Measurements from ENCODE around the gene OSBPL10. TPM values are rescaled to one million over a fixed set of nuclear protein-coding genes. Genes with fewer than 3 reads are reported as not detected.
"Not testable (repeated sequence)": the region's sequence is repeated elsewhere in the genome, so short reads cannot be mapped to it uniquely, and the experiment has no call there.

Gene OSBPL10
- total RNA-seq, 1 experiment from 2014 or later, result 75.8 TPM

DNA sequence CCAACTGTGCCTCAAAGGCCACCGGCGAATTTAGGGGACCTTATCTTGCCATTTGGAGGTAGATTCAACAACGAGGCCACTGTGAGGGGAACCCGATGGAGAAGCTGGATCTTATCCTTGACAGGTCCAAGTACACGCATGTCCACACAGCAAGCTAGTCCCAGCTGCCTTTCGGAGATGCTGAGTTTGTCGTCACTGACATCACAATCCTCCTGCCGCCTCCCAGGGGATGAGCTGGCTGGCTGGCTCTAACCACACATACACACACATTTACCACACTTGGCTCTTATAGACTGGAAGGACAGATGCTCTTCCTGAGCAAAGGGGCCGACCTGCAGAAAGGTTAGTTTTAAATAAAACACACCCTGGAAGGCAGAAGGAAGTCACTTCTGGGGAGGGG is 272.1 kb downstream of the OSBPL10 start:
- in situ Hi-C loops (cut with HindIII; ENCODE audit: low sequenced_read_pairs), result no loop called here
- no peak for DNase-seq (ENCODE audit: low spot score)

- DNase-seq (ENCODE audit: low spot score), result peak; percentile 22
- in situ Hi-C loops (cut with HindIII; ENCODE audit: low sequenced_read_pairs), result no loop called here
These were observed 273.8 kb downstream of the OSBPL10 start for GRCh38 chr3:31707286-31707685.

- in situ Hi-C loops (cut with HindIII; ENCODE audit: low sequenced_read_pairs), result no loop called here
- no peak for DNase-seq (ENCODE audit: low spot score)
These were observed 275.3 kb downstream of the OSBPL10 start for GRCh38 chr3:31705736-31706135.

DNA sequence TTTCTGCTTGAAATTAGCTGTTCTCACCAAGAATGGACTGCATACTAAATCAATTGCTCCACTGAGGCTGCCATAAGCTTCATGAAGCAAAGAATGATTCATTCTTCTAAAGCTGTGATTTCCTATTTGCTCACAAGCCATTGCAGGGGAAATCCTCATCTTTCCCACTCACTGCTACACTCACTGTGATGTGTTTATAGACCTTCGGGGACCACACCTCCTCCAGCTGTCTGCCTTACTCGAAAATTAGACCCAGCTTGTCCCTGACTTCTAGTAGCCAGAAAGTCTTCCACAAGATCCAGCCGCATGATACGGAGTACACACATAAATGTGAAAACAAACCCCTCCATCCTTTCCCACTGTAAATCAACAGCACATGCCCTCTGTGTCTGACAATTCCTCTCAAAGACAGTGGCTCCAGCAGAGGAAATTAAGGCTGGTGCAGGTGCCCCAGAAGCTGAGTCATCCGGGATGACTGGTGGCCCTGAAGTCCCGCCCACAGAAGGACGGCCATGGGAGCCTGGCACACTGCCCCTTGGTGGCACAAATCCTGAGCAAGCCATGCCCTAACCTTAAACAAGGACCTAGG is 276.4 kb downstream of the OSBPL10 start:
- in situ Hi-C loops (cut with HindIII; ENCODE audit: low sequenced_read_pairs), result no loop called here
- no peak for DNase-seq (ENCODE audit: low spot score)

- in situ Hi-C loops (cut with HindIII; ENCODE audit: low sequenced_read_pairs), result no loop called here
- no peak for DNase-seq (ENCODE audit: low spot score)
These were observed 276.9 kb downstream of the OSBPL10 start for GRCh38 chr3:31704156-31704555.

DNA sequence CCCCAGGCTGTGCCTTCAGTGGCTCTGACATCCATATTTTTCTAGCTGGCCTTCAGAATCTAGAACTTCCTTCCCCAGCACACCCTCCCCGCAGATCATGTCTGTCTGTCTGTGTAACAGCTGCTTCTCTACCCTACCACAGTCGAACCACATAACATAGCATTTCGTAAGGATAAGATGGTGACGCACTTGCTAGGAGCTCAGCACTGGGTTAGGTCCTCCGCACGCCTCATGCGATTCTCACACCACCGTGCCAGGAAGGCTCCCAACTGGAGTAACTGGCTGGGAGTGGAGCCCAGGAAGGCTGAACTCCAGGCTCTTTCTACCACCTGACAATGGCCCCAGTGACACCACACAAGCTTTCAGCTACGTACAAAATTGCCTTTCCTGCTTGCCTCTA is 279.8 kb downstream of the OSBPL10 start:
- DNase-seq (ENCODE audit: low spot score), result no peak
- in situ Hi-C loops (cut with HindIII; ENCODE audit: low sequenced_read_pairs), result no loop called here

- in situ Hi-C loops (cut with HindIII; ENCODE audit: low sequenced_read_pairs), result no loop called here
- no peak for DNase-seq (ENCODE audit: low spot score)
These were observed 281.6 kb downstream of the OSBPL10 start for GRCh38 chr3:31699309-31699953.

GRCh38 chr3:31696815-31697548 is 284.1 kb downstream of the OSBPL10 start:
- in situ Hi-C loops (cut with HindIII; ENCODE audit: low sequenced_read_pairs), result no loop called here
- DNase-seq (ENCODE audit: low spot score), result no peak

GRCh38 chr3:31696009-31696297 is 285.1 kb downstream of the OSBPL10 start:
- in situ Hi-C loops (cut with HindIII; ENCODE audit: low sequenced_read_pairs), result no loop called here
- no peak for DNase-seq (ENCODE audit: low spot score)

DNA sequence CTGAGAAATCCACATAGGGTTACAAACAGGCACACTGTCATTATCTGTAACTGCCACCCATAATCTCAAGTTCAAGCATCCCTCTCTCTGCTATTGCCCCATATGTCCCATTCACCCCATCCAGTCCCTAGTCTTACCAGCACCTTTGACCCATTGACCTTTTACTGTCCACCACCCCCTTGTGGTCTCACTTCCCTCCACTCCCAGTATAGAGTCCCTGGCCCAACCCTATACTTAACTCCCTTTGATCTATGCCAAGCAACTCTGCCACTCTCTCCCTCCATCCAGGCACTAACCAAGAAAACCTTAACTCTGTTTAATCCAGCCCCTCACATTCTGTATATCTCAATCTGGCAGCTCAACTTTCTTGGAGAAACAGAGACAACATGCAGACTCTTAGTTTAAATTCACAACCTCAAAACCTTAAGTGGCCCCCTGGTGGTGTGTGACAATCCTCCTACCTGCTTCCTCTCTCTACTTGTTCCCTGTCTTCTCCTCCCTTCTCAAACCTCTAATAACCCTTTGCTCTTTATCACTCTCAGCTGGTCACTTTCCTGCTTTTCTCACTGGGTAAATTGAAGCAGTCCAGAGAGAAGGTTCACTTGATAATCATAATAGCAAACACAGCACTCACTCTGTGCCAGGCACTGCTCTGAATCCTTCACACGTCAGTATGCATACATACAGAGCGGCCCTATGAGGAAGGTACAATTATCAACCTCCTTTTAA is 285.6 kb downstream of the OSBPL10 start:
- DNase-seq (ENCODE audit: low spot score), result no peak
- in situ Hi-C loops (cut with HindIII; ENCODE audit: low sequenced_read_pairs), result no loop called here

DNA sequence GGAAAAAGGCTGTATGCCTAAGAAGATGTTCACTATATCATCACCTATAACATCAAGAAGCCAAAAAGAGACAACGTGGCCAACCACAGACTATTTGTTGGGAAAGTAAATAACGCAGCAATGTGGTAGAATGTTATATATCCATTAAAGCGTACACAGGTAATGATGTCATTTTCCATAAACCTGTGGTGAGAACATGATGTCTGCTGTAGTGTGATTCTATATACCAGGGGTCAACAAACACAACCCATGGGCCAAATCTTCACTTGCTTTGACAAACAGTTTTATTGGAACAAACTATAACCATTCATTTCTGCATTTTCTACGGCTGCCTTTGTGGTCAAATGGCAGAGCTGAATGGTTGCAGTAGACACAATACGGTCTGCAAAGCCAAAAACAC is 287.7 kb downstream of the OSBPL10 start:
- in situ Hi-C loops (cut with HindIII; ENCODE audit: low sequenced_read_pairs), result no loop called here
- DNase-seq (ENCODE audit: low spot score), result no peak

- no peak for DNase-seq (ENCODE audit: low spot score)
- in situ Hi-C loops (cut with HindIII; ENCODE audit: low sequenced_read_pairs), result no loop called here
These were observed 288.3 kb downstream of the OSBPL10 start for GRCh38 chr3:31692751-31693150.

DNA sequence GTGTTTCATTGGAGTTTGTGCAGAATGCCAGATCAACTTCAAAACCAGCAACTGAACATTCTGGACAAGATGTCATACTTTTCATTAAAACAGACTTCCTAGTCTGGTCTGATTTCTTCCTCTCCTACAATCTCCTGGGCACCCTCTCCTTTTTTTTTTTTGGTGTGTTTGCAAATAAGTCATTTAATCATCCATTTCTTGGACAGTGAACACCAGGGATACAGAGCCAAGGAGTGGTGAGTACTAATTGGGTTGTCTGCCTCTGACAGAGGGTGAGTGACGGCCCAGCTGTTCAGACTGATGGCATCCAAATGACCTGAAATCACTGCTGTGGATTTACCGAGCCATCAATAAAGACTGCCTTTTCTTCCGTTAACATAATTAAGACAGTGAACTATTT is 290.3 kb downstream of the OSBPL10 start:
- DNase-seq (ENCODE audit: low spot score), result no peak
- in situ Hi-C loops (cut with HindIII; ENCODE audit: low sequenced_read_pairs), result no loop called here

DNA sequence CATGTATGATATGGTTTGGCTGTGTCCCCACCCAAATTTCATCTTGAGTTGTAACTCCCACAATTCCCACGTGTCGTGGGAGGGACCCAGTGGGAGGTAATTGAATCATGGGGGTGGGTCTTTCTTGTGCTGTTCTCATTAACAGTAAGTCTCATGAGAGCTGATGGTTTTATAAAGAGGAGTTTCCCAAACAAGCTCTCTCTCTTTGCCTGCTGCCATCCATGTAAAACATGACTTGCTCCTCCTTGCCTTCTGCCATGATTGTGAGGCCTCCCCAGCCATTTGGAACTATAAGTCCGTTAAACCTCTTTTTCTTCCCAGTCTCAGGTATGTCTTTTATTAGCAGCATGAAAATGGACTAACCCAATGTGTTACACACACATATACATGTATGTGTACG is 291.5 kb downstream of the OSBPL10 start:
- in situ Hi-C loops (cut with HindIII; ENCODE audit: low sequenced_read_pairs); DNase-seq (ENCODE audit: low spot score): not testable (repeated sequence)

DNA sequence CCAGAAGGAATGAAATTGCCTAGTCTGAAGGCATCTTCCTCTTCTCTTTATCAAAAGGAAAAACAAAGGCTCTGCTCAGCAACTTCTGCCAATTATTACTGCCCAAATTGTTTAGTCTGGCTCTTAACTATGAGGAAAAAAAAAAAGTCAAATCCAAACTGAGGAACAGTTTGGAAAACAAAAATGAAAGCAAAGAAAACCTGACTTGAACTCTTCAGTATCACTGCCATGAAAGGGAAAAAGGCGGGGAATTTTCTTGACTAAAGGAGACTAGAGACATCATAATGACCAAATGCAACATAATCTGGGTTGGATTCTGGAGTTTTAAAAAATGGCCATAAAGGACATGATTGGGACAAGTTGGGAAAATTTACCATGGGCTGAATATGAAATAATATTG is 292.1 kb downstream of the OSBPL10 start:
- no peak for DNase-seq (ENCODE audit: low spot score)
- in situ Hi-C loops (cut with HindIII; ENCODE audit: low sequenced_read_pairs), result no loop called here

GRCh38 chr3:31687020-31687802 is 293.9 kb downstream of the OSBPL10 start:
- DNase-seq (ENCODE audit: low spot score), result no peak
- in situ Hi-C loops (cut with HindIII; ENCODE audit: low sequenced_read_pairs), result no loop called here

DNA sequence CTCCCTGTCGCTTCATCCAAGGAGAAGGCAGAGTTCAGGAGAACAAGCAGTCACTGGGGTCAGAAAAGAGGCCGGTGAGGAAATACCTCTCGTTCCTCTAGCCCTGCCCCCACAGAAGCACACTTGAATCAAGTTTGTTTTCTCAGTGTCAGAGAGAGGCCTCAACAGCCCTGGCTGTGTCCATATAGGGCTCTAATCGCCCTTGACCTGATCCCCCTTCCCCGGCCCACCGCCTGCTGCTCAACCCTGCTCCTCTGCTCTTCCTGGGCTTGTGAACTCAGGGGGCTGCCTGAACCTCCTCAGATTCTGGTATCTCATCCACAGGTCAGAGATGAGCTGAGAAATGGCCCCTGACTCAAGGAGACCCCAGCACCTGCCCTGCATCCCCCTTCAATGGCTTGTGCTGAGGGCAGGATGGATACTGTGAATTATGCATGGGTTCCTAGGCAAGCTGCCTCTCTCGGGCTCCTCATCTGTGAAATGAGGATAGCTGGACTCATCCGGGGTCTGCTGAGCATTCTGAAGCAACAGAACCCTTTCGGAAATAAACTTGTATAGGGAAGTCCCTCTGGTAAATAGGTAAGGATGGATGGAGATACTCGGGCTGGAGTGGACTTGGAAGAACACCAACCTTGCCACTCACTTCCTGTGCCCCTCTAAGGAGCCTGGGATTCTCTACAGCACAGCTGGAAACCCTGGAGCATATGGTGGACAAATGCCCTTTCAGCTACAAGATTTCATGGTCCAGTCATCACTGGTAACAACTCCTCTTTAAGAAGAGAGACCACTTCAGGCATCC is 300.8 kb downstream of the OSBPL10 start:
- DNase-seq (ENCODE audit: low spot score), result no peak
- in situ Hi-C loops (cut with HindIII; ENCODE audit: low sequenced_read_pairs), result no loop called here

GRCh38 chr3:31676556-31676955 is 304.5 kb downstream of the OSBPL10 start:
- in situ Hi-C loops (cut with HindIII; ENCODE audit: low sequenced_read_pairs), result no loop called here

GRCh38 chr3:31673950-31674349 is 307.1 kb downstream of the OSBPL10 start:
- in situ Hi-C loops (cut with HindIII; ENCODE audit: low sequenced_read_pairs), result no loop called here
- DNase-seq (ENCODE audit: low spot score), result no peak

More at GRCh38 chr3:31676556-31676955, 304.5 kb downstream of the OSBPL10 start:
- DNase-seq (ENCODE audit: low spot score), result no peak
